HG03520 (cell line): Measurements from ENCODE around the gene C6orf120.

Experiments
- ATAC-seq: cut with Tn5 transposase; IDR thresholded peaks from one replicate; pipeline ENCODE4 v1.9.1; 2021; ENCODE audit warnings: mild to moderate bottlenecking, moderate library complexity; ENCODE audit not compliant: unreplicated experiment

The C6orf120 gene

GRCh38 chr6:169724494-169725124 lies 22.7 kb downstream of the C6orf120 start, which contains the start of gene PHF10:
TSS of gene PHF10 (minus strand) at chr6:169724500. CDS start at chr6:169723931, 569 bp downstream.
- peak; percentile 34 for ATAC-seq

- ATAC-seq, result no peak
Observed at GRCh38 chr6:169725125-169726048, 23.5 kb downstream of the C6orf120 start.

- no peak for ATAC-seq
Observed at GRCh38 chr6:169726049-169726400, 24.1 kb downstream of the C6orf120 start.

- no peak for ATAC-seq
Observed at GRCh38 chr6:169726963-169727362, 25.0 kb downstream of the C6orf120 start.

- no peak for ATAC-seq
Observed at GRCh38 chr6:169729961-169730360, 28.0 kb downstream of the C6orf120 start.

- no peak for ATAC-seq
Observed at GRCh38 chr6:169738204-169738975, 36.5 kb downstream of the C6orf120 start.

GRCh38 chr6:169738976-169739529 lies 37.1 kb downstream of the C6orf120 start:
- no peak for ATAC-seq

- ATAC-seq, result no peak
Observed at GRCh38 chr6:169741344-169741743, 39.4 kb downstream of the C6orf120 start.

- no peak for ATAC-seq
Observed at GRCh38 chr6:169745405-169745804, 43.5 kb downstream of the C6orf120 start.

- ATAC-seq, result no peak
Observed at GRCh38 chr6:169746556-169746955, 44.6 kb downstream of the C6orf120 start.

- ATAC-seq, result peak; percentile 95
Observed at GRCh38 chr6:169751242-169752073, 49.5 kb downstream of the C6orf120 start, which contains the start of the genes DYNLT2 and ERMARD. TSS of gene DYNLT2 (minus strand) at chr6:169751572. CDS start at chr6:169751458, 114 bp downstream. TSS of gene ERMARD (plus strand) at chr6:169751622. CDS start at chr6:169751658, 36 bp downstream.

- no peak for ATAC-seq
Observed at GRCh38 chr6:169752074-169752623, 50.2 kb downstream of the C6orf120 start.
